ENCODE measurements around the gene CYB5R4. TPM values are rescaled to one million over a fixed set of nuclear protein-coding genes. Genes with fewer than 3 reads are reported as not detected.

The CYB5R4 gene
- total RNA-seq, 1 experiment from 2014 or later = 23.8 TPM

DNA sequence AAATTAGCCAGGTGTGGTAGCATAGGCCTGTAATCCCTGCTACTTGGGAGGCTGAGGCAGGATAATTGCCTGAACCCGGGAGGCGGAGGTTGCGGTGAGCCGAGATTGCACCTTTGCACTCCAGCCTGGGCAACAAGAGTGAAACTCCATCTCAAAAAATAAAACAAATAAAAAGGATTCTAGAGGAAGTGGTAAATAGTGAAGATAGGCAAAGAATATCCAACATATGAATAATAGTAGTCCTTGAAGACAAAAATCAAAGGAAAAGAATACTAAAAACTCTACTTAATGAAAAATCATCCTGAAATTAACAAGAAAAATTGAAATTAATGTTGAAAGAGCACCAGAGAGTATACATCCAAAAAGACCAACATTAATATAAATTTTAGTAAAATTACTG is 107.0 kb downstream of the CYB5R4 start:
- CTCF ChIA-PET = no interaction called here
- POLR2A ChIA-PET (ENCODE audit: low non-redundant PET) = no interaction called here
- Histone ChIP-seq H3K36me3 (ENCODE audit: insufficient read depth, low read length, poor library complexity, severe bottlenecking) (no peaks in the 10 kb centered on the region), H3K4me1 (ENCODE audit: insufficient read depth, low read length, poor library complexity, severe bottlenecking) (no peaks in the 10 kb centered on the region), H3K4me3 (ENCODE audit: low read depth, low read length, poor library complexity, severe bottlenecking) (no peak overlapping the region), H3K27ac (ENCODE audit: low read depth, low read length, poor library complexity, severe bottlenecking) (no peak overlapping the region), H3K9me3 (ENCODE audit: low read depth, low read length, poor library complexity, severe bottlenecking) (no peaks in the 10 kb centered on the region), H3K27me3 (replicated peaks; ENCODE audit: insufficient read depth, low read depth, low read length, poor library complexity) (no peaks in the 10 kb centered on the region)
- BruUV-seq (replicated peaks) = no TSS peak
- DNase-seq (ENCODE audit: low spot score) = no peak
- intact Hi-C loops (cut with micrococcal nuclease; ENCODE audit: unreplicated experiment) = no loop called here
- TF ChIP-seq, protein P1, sequence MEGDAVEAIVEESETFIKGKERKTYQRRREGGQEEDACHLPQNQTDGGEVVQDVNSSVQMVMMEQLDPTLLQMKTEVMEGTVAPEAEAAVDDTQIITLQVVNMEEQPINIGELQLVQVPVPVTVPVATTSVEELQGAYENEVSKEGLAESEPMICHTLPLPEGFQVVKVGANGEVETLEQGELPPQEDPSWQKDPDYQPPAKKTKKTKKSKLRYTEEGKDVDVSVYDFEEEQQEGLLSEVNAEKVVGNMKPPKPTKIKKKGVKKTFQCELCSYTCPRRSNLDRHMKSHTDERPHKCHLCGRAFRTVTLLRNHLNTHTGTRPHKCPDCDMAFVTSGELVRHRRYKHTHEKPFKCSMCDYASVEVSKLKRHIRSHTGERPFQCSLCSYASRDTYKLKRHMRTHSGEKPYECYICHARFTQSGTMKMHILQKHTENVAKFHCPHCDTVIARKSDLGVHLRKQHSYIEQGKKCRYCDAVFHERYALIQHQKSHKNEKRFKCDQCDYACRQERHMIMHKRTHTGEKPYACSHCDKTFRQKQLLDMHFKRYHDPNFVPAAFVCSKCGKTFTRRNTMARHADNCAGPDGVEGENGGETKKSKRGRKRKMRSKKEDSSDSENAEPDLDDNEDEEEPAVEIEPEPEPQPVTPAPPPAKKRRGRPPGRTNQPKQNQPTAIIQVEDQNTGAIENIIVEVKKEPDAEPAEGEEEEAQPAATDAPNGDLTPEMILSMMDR (conservative IDR thresholded peaks at IDR 0.05; ENCODE audit: low read depth, low read length) = no peak
- no peak for TF ChIP-seq EZH2 (IDR thresholded peaks at IDR 0.05; ENCODE audit: borderline replicate concordance, low read depth, low read length, poor library complexity, severe bottlenecking)

- Histone ChIP-seq H3K27ac (ENCODE audit: low read depth, low read length, poor library complexity, severe bottlenecking) (no peak overlapping the region), H3K4me1 (ENCODE audit: insufficient read depth, low read length, poor library complexity, severe bottlenecking) (no peaks in the 10 kb centered on the region), H3K36me3 (ENCODE audit: insufficient read depth, low read length, poor library complexity, severe bottlenecking) (no peaks in the 10 kb centered on the region), H3K9me3 (ENCODE audit: low read depth, low read length, poor library complexity, severe bottlenecking) (no peaks in the 10 kb centered on the region), H3K4me3 (ENCODE audit: low read depth, low read length, poor library complexity, severe bottlenecking) (no peak overlapping the region), H3K27me3 (replicated peaks; ENCODE audit: insufficient read depth, low read depth, low read length, poor library complexity) (no peaks in the 10 kb centered on the region)
- no peak for DNase-seq (ENCODE audit: low spot score)
- BruUV-seq (replicated peaks) = no TSS peak
- TF ChIP-seq, protein P1 (conservative IDR thresholded peaks at IDR 0.05; ENCODE audit: low read depth, low read length) = no peak
- intact Hi-C loops (cut with micrococcal nuclease; ENCODE audit: unreplicated experiment) = no loop called here
- POLR2A ChIA-PET (ENCODE audit: low non-redundant PET) = no interaction called here
- CTCF ChIA-PET = no interaction called here
These were observed 111.1 kb downstream of the CYB5R4 start for GRCh38 chr6:83970582-83970981.

- Histone ChIP-seq H3K9me3 (ENCODE audit: low read depth, low read length, poor library complexity, severe bottlenecking) (no peaks in the 10 kb centered on the region), H3K36me3 (ENCODE audit: insufficient read depth, low read length, poor library complexity, severe bottlenecking) (no peaks in the 10 kb centered on the region), H3K27me3 (replicated peaks; ENCODE audit: insufficient read depth, low read depth, low read length, poor library complexity) (no peaks in the 10 kb centered on the region), H3K4me1 (ENCODE audit: insufficient read depth, low read length, poor library complexity, severe bottlenecking) (no peaks in the 10 kb centered on the region), H3K4me3 (ENCODE audit: low read depth, low read length, poor library complexity, severe bottlenecking) (no peak overlapping the region), H3K27ac (ENCODE audit: low read depth, low read length, poor library complexity, severe bottlenecking) (no peak overlapping the region)
- ChIA-PET POLR2A (ENCODE audit: low non-redundant PET) (no interaction called here), CTCF (no interaction called here)
- no peak for TF ChIP-seq EZH2 (IDR thresholded peaks at IDR 0.05; ENCODE audit: borderline replicate concordance, low read depth, low read length, poor library complexity, severe bottlenecking)
- TF ChIP-seq, protein P1 (conservative IDR thresholded peaks at IDR 0.05; ENCODE audit: low read depth, low read length) = no peak
- intact Hi-C loops (cut with micrococcal nuclease; ENCODE audit: unreplicated experiment) = no loop called here
- no peak for DNase-seq (ENCODE audit: low spot score)
- BruUV-seq (replicated peaks) = no TSS peak
These were observed 115.0 kb downstream of the CYB5R4 start for GRCh38 chr6:83974409-83975050.
